ENCODE data around the gene MRPS23. TPM values are rescaled to one million over a fixed set of nuclear protein-coding genes. Genes with fewer than 3 reads are reported as not detected.

The MRPS23 gene
- total and polyA plus RNA-seq, 2 of the 13 experiments (the other 11 are each of a cell fraction or from before 2014, with no cell fraction given): 63.2 to 181 TPM

GRCh38 chr17:57855391-57856035, 5.7 kb upstream of the MRPS23 start (continued):
- TF ChIP-seq ELF1 (CRISPR knock-in tag; IDR thresholded peaks at IDR 0.05) (peak; percentile 52; the same call in 1 of the 2 replicates), HES4 (CRISPR knock-in tag; IDR thresholded peaks at IDR 0.05; ENCODE audit: borderline replicate concordance) (no peak), MATR3 (CRISPR knock-in tag; IDR thresholded peaks at IDR 0.05) (no peak), NPAS2 (CRISPR knock-in tag; IDR thresholded peaks at IDR 0.05; ENCODE audit: borderline replicate concordance) (no peak), PATZ1 (CRISPR knock-in tag; IDR thresholded peaks at IDR 0.05) (peak; percentile 97), TGIF2 (CRISPR knock-in tag; IDR thresholded peaks at IDR 0.05) (peak; percentile 96), GLMP (CRISPR knock-in tag; IDR thresholded peaks at IDR 0.05; ENCODE audit: borderline replicate concordance) (no peak), ZNF333 (CRISPR knock-in tag; IDR thresholded peaks at IDR 0.05; ENCODE audit: borderline replicate concordance) (no peak), RBFOX2 (IDR thresholded peaks at IDR 0.05; ENCODE audit: low read depth, low read length) (no peak), HOXA5 (CRISPR knock-in tag; IDR thresholded peaks at IDR 0.05) (no peak), ATF7 (IDR thresholded peaks at IDR 0.05) (no peak), ATF7 (CRISPR knock-in tag; IDR thresholded peaks at IDR 0.05) (no peak), RARG (CRISPR knock-in tag; IDR thresholded peaks at IDR 0.05; ENCODE audit: low read depth) (no peak), ZNF468 (CRISPR knock-in tag; IDR thresholded peaks at IDR 0.05) (0 out of 2 replicates have a peak, but pooled peaks have one; percentile 36), PRDM4 (CRISPR knock-in tag; IDR thresholded peaks at IDR 0.05; ENCODE audit: borderline replicate concordance) (no peak), CERS6 (CRISPR knock-in tag; IDR thresholded peaks at IDR 0.05) (no peak), MNT (IDR thresholded peaks at IDR 0.05) (no peak), DNMT1 (CRISPR knock-in tag; IDR thresholded peaks at IDR 0.05) (no peak), EZH2 (conservative IDR thresholded peaks at IDR 0.05; ENCODE audit: low read depth, low read length) (no peak), PCBP1 (IDR thresholded peaks at IDR 0.05; ENCODE audit: borderline replicate concordance, low read depth, low read length) (no peak), BORCS8-MEF2B (CRISPR knock-in tag; IDR thresholded peaks at IDR 0.05) (0 out of 2 replicates have a peak, but pooled peaks have one; percentile 59), ZNF768 (CRISPR knock-in tag; IDR thresholded peaks at IDR 0.05) (no peak), SOX5 (CRISPR knock-in tag; IDR thresholded peaks at IDR 0.05; ENCODE audit: borderline replicate concordance) (peak; percentile 80; the same call in 1 of the 2 replicates)

Data from HepG2 (cell line).